AG10803 (cell line): ENCODE measurements around the gene ARL10.

Experiments used
- DNase-seq: peaks from one replicate; pipeline ENCODE4 v3.0.0; 2010; ENCODE audit warnings: low read depth
- H3K4me3 ChIP-seq: 2 replicates; pipeline ENCODE4 v1.5.1; 2011; ENCODE audit warnings: mild to moderate bottlenecking, low read length, control low read depth
- TF ChIP-seq, protein P1 (sequence below): conservative IDR thresholded peaks from 2 replicates; pipeline ENCODE4 v1.5.1; 2011; ENCODE audit warnings: mild to moderate bottlenecking, low read length, control low read depth, inconsistent platforms

Gene ARL10

DNA sequence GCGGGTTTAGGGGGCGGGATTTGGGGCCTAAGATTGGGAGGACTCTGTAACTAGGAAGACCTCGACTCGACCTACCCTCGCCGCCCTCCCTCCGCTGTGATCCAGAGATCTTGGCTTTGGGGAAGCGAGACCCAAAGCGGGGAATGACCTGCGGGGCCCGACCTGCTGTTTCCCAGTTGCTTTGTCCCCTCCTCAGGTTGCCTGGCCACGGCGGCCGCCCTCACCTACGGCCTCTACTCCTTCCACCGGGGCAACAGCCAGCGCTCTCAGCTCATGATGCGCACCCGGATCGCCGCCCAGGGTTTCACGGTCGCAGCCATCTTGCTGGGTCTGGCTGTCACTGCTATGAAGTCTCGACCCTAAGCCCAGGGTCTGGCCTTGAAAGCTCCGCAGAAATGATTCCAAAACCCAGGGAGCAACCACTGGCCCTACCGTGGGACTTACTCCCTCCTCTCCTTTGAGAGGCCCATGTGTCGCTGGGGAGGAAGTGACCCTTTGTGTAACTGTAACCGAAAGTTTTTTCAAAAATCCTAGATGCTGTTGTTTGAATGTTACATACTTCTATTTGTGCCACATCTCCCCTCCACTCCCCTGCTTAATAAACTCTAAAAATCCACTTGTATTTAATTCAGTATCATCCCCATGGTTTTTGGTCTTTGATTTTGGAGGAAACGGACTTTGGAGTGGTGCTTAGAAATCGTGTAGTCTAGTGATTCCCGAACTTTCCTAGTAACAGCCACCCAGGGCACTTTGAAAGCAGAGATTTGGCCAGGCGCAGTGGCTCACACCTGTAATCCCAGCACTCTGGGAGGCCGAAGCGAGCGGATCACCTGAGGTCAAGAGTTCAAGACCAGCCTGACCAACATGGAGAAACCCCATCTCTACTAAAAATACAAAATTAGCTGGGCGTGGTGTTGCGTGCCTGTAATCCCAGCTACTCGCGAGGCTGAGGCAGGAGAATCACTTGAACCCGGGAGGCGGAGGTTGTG lies 24.1 kb downstream of the ARL10 start:
- TF ChIP-seq, protein P1, sequence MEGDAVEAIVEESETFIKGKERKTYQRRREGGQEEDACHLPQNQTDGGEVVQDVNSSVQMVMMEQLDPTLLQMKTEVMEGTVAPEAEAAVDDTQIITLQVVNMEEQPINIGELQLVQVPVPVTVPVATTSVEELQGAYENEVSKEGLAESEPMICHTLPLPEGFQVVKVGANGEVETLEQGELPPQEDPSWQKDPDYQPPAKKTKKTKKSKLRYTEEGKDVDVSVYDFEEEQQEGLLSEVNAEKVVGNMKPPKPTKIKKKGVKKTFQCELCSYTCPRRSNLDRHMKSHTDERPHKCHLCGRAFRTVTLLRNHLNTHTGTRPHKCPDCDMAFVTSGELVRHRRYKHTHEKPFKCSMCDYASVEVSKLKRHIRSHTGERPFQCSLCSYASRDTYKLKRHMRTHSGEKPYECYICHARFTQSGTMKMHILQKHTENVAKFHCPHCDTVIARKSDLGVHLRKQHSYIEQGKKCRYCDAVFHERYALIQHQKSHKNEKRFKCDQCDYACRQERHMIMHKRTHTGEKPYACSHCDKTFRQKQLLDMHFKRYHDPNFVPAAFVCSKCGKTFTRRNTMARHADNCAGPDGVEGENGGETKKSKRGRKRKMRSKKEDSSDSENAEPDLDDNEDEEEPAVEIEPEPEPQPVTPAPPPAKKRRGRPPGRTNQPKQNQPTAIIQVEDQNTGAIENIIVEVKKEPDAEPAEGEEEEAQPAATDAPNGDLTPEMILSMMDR, result no peak
- H3K4me3 ChIP-seq, result peak overlapping the region; percentile 97
- no peak for DNase-seq

GRCh38 chr5:176391479-176391878 lies 26.2 kb downstream of the ARL10 start:
- TF ChIP-seq, protein P1, result no peak
- no peak overlapping the region for H3K4me3 ChIP-seq
- DNase-seq, result no peak

GRCh38 chr5:176391999-176392398 lies 26.7 kb downstream of the ARL10 start:
- H3K4me3 ChIP-seq, result no peak overlapping the region
- DNase-seq, result no peak
- TF ChIP-seq, protein P1, result no peak

DNA sequence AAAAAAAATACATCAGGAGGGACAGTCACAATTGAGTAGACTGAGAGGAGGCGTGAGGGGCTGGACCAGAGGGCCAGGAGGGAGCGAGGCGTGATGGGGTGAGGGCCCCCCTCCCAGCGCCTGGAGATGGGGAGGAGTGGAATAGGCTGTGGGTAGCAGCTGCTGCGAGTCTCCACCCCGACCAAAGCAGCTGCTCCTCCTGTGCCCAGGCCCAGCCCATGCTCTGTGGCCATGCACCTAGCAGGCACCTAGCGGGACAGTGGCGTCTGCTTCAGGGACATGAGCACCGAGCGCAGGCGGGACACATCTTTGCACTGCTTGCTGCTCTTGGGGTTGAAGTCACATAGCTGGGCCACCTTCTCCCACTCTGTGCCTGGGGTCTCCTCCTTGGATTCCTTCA lies 27.2 kb downstream of the ARL10 start:
- TF ChIP-seq, protein P1, result no peak
- no peak overlapping the region for H3K4me3 ChIP-seq
- DNase-seq, result no peak

DNA sequence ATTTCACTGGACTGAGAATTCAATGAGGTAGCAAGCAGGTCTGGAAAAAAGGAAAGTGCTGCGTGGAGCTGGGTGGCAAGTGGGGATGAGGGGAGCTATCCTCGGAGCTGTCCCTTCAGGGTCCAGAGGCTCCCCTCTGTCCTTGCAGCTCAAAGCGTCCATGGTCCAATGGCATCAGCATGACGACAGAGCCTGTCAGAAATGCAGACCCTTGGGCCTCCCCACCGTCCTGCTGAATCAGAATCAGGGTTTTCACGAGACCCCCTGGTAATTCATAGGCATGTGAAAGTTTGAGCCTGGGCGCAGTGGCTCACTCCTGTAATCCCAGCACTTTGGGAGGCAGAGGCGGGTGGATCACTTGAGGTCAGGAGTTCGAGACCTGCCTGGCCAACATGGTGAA lies 28.8 kb downstream of the ARL10 start:
- no peak for DNase-seq
- TF ChIP-seq, protein P1, result no peak

GRCh38 chr5:176394881-176395675 lies 29.8 kb downstream of the ARL10 start:
- no peak overlapping the region for H3K4me3 ChIP-seq
- TF ChIP-seq, protein P1, result no peak

More for the DNA sequence above, 28.8 kb downstream of the ARL10 start:
- no peak overlapping the region for H3K4me3 ChIP-seq

GRCh38 chr5:176396330-176396729 lies 31.0 kb downstream of the ARL10 start:
- H3K4me3 ChIP-seq, result no peak overlapping the region
- DNase-seq, result no peak
- TF ChIP-seq, protein P1, result no peak

More at GRCh38 chr5:176394881-176395675, 29.8 kb downstream of the ARL10 start:
- no peak for DNase-seq
